CD4-positive, alpha-beta T cell treated with Interleukin-17A for 1 hour (primary cell): Measurements from ENCODE around the gene CA12.
"Not testable (repeated sequence)": the region's sequence is repeated elsewhere in the genome, so short reads cannot be mapped to it uniquely, and the experiment has no call there.

Experiments
- DNase-seq: peaks from one replicate; pipeline ENCODE4 v3.0.0-alpha.2; 2020

The CA12 gene

DNA sequence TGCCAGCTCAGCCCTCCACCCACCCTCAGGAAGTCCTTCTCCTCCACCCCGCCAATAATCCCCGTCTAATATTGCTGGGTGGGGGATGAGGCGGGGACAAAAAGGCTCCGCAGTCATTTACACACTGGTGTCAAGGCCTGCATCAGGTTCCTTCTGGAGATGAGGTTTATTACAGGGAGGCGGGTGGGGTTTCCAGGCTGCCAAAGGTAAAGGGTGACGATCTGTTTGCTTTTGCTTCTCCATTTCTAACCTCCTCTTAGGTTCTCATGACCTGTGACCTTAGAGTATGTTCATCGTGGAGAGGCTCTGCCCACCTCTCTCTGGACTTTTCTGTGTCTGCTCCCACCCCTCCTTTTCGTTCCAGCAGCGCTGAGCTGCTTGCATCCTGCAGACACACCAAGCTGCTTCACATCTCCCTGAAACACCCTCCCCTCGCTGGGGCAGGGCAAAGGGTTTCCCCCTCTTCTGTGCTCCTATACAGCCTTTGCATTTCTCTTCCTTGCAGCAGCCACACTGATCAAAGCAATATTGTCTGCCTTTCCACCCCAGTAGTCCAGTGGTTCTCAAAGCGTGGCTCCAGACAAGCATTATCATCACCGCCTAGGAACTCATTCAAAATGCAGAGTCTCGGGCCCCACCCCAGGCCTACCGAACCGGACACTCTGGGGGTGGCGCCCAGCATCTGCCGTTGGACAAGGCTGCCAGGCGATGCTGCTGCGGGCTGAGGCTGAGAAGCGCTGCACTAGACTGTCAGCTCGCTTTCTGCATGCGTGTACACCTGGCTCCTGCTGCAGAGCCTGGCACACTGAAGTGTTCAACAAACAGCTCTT is 26.6 kb downstream of the CA12 start:
- DNase-seq: no peak

DNA sequence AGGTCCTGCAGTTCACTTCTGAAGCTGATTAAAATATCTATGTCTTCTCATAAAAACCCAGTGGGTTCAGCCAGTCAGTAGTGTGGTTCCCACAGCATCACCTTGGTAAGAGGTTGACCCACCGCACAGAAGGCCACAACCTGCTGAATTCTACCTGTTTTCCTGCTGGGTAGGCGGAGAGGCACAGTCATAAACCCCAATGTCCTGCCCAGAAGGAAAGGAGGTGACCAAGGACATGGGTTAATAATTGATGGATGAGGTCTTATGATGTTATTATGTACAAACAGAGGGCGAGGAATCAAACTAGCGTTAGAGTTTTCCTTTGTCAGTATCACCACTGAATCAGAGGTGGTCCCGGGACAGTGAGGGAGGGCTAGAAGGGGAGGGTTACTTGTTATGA is 27.8 kb downstream of the CA12 start:
- no peak for DNase-seq

- DNase-seq: no peak
Observed at GRCh38 chr15:63353261-63353660, 28.4 kb downstream of the CA12 start.

DNA sequence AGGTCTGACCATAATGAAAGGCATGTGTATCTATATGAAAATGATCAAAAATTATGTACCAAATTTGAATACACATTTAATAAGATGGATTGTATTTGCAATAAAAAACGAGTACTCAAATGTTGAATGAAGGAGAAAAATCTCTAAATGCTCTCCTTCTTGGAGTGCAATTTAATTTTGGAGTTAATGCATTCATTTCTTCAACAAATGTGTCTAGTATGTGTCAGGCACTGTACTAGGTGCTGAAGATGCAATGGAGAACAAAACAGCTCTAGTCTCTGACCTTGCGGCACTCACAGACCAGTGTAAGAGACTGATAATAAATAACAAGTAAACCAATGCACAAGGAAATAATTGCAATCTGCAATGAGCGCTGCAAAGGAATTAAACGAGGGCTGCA is 28.8 kb downstream of the CA12 start:
- DNase-seq: no peak

DNA sequence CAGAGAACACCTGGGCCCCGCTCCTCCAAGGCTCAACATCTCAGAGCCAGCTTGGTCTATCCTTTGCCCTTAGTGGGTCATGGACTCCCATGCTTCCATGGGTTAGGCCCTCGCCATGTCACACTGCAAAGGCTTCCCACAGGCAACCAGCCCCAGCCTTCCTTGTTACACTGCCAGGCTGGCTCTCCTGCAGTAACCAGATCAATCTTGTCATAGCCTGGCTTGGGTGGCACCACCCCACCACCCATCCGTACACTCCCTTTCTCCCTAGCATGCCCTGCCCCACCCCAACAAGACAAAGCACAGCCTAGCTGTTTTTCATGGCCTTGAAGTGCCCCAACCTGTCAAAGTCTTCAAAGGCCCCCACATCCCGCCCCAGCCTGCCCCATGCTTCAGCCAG is 30.5 kb downstream of the CA12 start:
- DNase-seq: no peak

DNA sequence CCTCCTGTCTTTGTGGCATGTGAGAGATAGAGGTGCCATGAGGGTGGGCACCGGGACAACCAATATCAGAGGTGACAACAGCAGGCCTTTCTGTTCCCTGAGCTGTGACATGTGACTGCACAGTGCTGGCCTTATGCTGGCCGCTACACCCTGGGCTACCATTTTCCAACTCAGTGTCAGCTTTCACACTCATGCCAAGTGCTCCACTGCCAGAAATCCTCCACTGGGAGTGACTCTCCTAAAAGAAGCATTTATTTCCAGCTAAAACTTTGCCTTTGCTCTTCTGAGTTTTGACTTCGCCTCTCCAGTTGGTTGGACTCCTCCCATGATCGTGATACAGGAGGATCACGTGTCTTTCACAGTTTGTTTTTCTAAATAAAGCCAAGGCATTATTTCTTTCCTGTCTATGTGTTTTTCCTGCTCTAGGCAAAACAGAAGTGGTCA is 31.4 kb downstream of the CA12 start:
- DNase-seq: no peak

- no peak for DNase-seq
Observed at GRCh38 chr15:63349621-63350020, 32.0 kb downstream of the CA12 start.

DNA sequence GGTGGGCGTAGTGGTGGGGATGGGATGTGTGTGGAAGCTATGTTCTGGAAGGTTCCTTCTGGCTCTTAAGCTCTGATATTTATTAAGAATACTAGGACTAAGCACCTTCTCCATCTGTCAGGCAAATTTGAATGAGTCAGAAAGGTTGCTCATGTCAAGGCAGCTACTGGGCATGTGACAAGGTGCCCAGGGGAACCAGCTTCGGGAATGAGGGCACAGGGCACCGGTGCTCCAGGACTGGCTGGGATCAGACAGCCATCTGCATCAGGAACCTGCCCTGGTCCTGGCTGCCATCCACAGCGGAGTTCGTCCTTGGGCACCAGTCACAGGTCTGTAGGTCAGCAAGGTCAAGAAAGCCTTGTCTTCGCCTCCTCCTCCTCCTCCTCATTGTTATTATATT is 32.5 kb downstream of the CA12 start:
- DNase-seq: no peak

DNA sequence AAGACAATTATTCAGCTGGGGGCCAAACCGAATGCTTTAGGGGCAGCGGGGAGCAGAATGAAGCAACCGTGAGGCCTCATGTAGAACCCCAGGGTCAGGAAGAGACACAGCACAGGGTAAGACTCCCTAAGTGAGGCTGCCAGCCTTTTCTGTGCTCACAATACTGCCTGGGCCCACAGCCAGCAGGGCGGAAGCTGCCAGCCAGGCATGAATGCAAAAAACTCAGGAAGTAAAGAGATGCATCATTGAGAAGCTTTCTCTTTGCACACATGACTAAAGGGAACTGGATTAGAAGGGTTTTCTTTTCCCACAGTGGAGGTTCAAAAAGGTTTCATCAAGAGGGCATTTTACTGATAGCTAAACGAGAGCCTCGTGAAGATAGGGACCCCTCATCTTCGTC is 33.3 kb downstream of the CA12 start:
- DNase-seq: no peak

DNA sequence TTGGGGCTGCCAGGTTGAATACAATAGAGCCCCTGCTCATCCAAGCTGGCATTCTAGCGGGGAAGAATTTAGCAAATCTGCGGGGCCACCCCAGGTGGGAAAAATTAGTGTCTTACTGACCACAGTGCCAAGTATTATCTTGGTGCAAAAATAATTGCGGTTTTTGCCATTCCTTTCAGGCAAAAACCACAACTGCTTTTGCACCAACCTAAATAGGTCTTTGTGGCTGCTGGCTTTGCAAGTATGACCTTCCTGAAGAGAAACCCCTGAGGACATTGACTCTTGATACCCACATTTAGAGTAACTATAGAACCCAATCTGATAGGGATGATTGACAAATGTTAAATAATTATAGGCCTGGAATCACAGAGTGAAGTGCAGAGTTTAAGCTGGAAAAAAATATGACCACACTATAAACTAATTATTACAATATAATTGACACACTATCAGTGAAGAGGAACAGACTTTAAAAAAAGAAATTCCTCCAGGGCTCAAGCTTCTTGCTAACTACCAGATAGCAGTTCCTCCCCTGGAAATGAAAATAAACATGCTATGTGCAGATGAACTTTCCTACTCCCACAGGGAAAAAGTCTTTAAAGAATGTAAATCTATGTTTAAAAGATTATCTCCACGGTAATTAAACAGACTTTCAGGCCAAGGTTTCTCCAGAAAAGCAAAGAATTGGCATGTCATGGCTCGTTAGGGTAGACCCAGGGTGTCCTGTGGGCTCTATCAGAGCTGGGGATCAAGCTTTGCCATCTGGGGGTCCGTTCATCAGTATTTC is 34.4 kb downstream of the CA12 start:
- no peak for DNase-seq

DNA sequence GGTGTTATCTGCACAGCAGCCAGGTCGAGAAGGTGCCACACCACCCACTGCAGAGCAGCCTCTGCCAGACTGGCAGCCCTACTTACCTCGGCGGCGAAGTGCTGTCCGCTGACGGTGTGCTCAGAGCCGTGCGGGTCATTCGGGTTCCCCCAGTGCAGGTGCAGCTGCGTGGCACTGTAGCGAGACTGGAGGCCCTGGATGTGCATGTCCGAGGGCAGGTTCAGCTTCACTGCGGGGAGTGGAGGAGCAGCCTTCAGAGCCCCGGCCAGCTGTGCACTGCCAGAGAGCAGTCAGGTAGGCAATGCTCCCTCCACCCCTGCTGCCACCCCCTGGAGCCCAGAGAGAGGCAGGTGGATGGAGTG is 36.3 kb downstream of the CA12 start:
- no peak for DNase-seq

GRCh38 chr15:63344731-63345390 is 36.8 kb downstream of the CA12 start:
- no peak for DNase-seq

GRCh38 chr15:63342996-63343562 is 38.6 kb downstream of the CA12 start:
- DNase-seq: not testable (repeated sequence)

DNA sequence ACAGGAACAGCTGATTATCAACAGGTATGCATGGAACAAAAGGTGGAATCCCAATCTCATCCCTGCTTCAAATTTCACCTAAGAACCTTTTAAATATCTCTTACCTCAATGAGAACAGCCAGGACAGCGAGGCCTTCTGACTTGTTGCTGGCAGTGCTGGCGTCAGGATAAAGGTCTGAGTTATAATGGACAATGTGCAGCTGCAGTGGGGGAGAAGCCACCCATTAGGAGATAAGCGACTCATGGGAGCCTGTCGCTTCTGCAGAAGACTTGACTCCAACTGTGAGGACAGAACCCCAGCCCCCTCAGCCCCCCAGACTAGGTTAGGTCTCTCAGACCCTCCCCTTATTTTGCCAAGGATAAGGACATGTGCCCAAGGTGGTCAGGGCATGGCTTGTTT is 39.7 kb downstream of the CA12 start:
- no peak for DNase-seq

DNA sequence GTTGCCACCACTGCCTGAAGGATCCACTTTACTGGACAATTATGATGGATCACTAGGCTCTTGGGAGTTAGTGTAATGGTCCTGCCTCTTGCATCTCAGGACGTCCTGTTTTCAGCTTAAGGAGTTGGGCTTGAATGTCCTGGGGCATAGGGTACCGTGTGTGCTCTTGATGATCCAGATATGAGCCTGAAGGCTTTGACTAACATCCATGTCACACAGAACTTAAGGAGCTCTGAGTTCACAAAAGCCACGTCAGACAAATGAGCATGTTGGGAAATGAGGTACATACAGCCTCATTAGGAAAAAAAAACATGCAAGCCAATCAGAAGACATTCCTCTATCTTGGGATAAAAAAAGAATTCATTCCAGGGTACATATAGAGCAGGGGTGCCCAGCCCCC is 40.8 kb downstream of the CA12 start:
- DNase-seq: no peak

DNA sequence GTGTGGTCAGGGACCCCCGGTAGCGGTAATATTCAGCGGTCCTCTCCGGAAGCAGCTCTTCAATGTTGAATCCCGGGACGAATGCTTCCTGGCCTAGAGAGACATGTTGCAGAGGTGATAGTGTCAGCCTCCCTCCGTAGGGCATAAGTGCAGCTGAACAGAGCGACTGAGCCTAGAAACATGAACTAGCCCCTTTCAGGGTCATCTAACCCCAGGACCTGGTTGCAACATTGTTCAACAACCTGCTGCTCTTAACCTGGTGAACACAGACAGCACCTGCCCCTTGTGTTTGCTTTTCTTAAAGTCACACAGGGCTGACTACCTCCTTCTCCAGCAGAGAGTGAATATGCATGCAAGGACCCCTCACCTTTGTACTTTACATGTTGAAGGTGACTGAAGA is 41.3 kb downstream of the CA12 start:
- no peak for DNase-seq

- no peak for DNase-seq
Observed at GRCh38 chr15:63339836-63340235, 41.8 kb downstream of the CA12 start.

- no peak for DNase-seq
Observed at GRCh38 chr15:63339006-63339766, 42.5 kb downstream of the CA12 start.

DNA sequence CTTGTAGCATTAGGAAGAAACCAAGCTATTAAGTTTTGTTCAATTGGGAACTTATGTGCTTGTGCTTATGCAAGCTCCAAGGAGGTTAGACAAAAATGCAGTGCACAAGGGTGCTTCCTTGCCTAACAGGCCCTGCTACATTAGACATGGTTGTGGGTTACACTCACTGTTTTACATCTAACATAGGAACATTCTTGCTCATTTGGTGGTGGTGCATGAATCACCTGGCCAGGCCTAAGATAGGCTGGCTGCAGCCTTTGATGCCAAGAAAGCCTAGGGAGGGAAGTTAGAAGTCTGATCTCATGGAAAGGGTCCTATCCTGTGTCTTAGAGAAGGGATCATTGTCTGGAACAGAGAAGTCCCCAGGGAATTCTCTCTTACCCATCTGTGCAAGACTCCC is 43.5 kb downstream of the CA12 start:
- no peak for DNase-seq

DNA sequence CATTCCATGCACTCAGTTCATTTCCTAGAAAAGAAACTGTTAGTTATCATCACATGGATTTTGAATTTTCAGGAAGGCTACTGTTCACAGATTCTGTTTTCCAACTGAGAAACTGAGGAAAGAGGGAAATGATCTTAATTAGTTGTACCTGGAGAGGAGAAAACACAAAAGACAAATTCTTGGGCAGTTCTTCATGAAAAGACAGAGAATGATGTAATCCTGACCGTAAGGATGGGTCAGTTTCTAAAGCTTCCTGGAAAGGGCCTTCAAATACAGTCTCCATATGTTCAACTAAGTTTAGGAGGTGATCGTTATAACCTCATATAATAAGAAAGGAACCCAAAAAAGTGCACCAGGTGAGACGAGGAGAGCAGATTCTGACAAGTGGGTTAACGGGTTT is 44.6 kb downstream of the CA12 start:
- no peak for DNase-seq

GRCh38 chr15:63335543-63336240 is 46.0 kb downstream of the CA12 start:
- DNase-seq: no peak

GRCh38 chr15:63334821-63335220 is 46.8 kb downstream of the CA12 start:
- DNase-seq: no peak
